PC-3 (cell line): ENCODE measurements around the gene IPCEF1. TPM values are rescaled to one million over a fixed set of nuclear protein-coding genes. Genes with fewer than 3 reads are reported as not detected.

ENCODE experiments used
- ATAC-seq: fragments of 200-7000 bp; cut with Tn5 transposase; 2 replicates; pipeline ENCODE4 v1.9.1; 2020; ENCODE audit warnings: mild to moderate bottlenecking, moderate library complexity
- BruUV-seq: library from RNA; stranded (reverse); fragments of 400-500 nt; replicated peaks from 2 replicates; lab custom pipeline; 2021; lab: Mats Ljungman, UMichigan
- CTCF ChIA-PET: fragments of 300-600 bp; sonication (Branson Sonifier 250); formaldehyde crosslinking; loops from one replicate; lab custom pipeline; 2022; ENCODE audit warnings: antibody characterized with exemption; lab: Charles Lee
- POLR2A ChIA-PET: fragments of 300-600 bp; sonication (Branson Sonifier 250); formaldehyde crosslinking; loops from one replicate; lab custom pipeline; 2022; ENCODE audit warnings: antibody characterized with exemption; ENCODE audit not compliant: unreplicated experiment; lab: Charles Lee
- DNase-seq: peaks from one replicate; pipeline ENCODE4 v3.0.0-alpha.2; 2015
- H2AFZ ChIP-seq: fragments of 300-600 bp; sonication (generic); 2 replicates; pipeline ENCODE4 v1.6.0; 2016; ENCODE audit warnings: antibody characterized with exemption, low read length
- H3F3A ChIP-seq: fragments of 300-600 bp; sonication (generic); one replicate; pipeline ENCODE4 v1.6.0; 2017; ENCODE audit warnings: antibody characterized with exemption, low read length, control low read depth, mild to moderate bottlenecking; ENCODE audit not compliant: unreplicated experiment
- H3K27ac ChIP-seq: fragments of 300-600 bp; sonication (generic); 2 replicates; pipeline ENCODE4 v1.5.1; 2016; ENCODE audit warnings: mild to moderate bottlenecking, low read length
- H3K27me3 ChIP-seq: fragments of 300-600 bp; sonication (generic); 2 replicates; pipeline ENCODE4 v1.6.1; 2016; ENCODE audit warnings: low read length, mixed read lengths
- H3K36me3 ChIP-seq: fragments of 300-600 bp; sonication (generic); 2 replicates; pipeline ENCODE4 v1.6.1; 2016; ENCODE audit warnings: low read depth, mixed run types, low read length, mixed read lengths
- H3K4me1 ChIP-seq: fragments of 300-600 bp; sonication (generic); 2 replicates; pipeline ENCODE4 v1.5.1; 2016; ENCODE audit warnings: low read length; ENCODE audit not compliant: insufficient read depth
- H3K4me2 ChIP-seq: fragments of 300-600 bp; sonication (generic); 2 replicates; pipeline ENCODE4 v1.6.0; 2016; ENCODE audit warnings: low read length
- H3K4me3 ChIP-seq: fragments of 300-600 bp; sonication (generic); 2 replicates; pipeline ENCODE4 v1.5.1; 2016; ENCODE audit warnings: mild to moderate bottlenecking, low read length, mixed read lengths
- H3K79me2 ChIP-seq: fragments of 300-600 bp; sonication (generic); 2 replicates; pipeline ENCODE4 v1.6.1; 2017; ENCODE audit warnings: low read length, mixed read lengths
- H3K9ac ChIP-seq: fragments of 300-600 bp; sonication (generic); 2 replicates; pipeline ENCODE4 v1.6.0; 2016; ENCODE audit warnings: mild to moderate bottlenecking, low read length
- H3K9me2 ChIP-seq: fragments of 300-600 bp; sonication (generic); replicated peaks from 2 replicates; pipeline ENCODE4 v1.6.1; 2016; ENCODE audit warnings: mixed run types, low read length, mixed read lengths
- H3K9me3 ChIP-seq: fragments of 300-600 bp; sonication (generic); 2 replicates; pipeline ENCODE4 v1.6.1; 2016; ENCODE audit warnings: low read length, mixed read lengths
- H4K20me1 ChIP-seq: fragments of 300-600 bp; sonication (generic); 2 replicates; pipeline ENCODE4 v1.6.1; 2016; ENCODE audit warnings: low read length, mixed read lengths
- CTCF ChIP-seq: fragments of 300-600 bp; sonication (generic); conservative IDR thresholded peaks from 2 replicates; pipeline ENCODE4 v1.5.1; 2017; ENCODE audit warnings: antibody characterized with exemption, low read depth, mild to moderate bottlenecking, low read length
- EZH2 ChIP-seq: fragments of 300-600 bp; sonication (generic); IDR thresholded peaks from one replicate; pipeline ENCODE4 v1.6.1; 2017; ENCODE audit warnings: antibody characterized with exemption, mild to moderate bottlenecking, low read length; ENCODE audit not compliant: unreplicated experiment
- EZH2phosphoT487 ChIP-seq: fragments of 300-600 bp; sonication (generic); IDR thresholded peaks from 2 replicates; pipeline ENCODE4 v1.6.1; 2018; ENCODE audit warnings: mild to moderate bottlenecking, antibody characterized with exemption, low read length, borderline replicate concordance
- intact Hi-C: fragments of 100-400 bp; cut with micrococcal nuclease; formaldehyde crosslinking; loops from 2 replicates; pipeline ENCODE4 v1.9.0; 2023
- total RNA-seq: library from RNA; depleted of rRNA; stranded (reverse); fragments of >200 nt; gene quantifications from 2 replicates; pipeline ENCODE4 v1.2.3, GENCODE V29; 2014

Gene IPCEF1
- total RNA-seq, 1 experiment from 2014 or later, result 0.29 TPM

GRCh38 chr6:154230393-154230792, 126.2 kb downstream of the IPCEF1 start:
- BruUV-seq, result no TSS peak
- Histone ChIP-seq H3K4me2 (no peak overlapping the region), H3K9ac (no peak overlapping the region), H3K9me3 (no peaks in the 10 kb centered on the region), H3K4me3 (no peak overlapping the region), H4K20me1 (no peaks in the 10 kb centered on the region), H3K79me2 (no peaks in the 10 kb centered on the region), H3K36me3 (no peaks in the 10 kb centered on the region), H3K27ac (no peak overlapping the region), H3K4me1 (no peaks in the 10 kb centered on the region), H3K9me2 (no peaks in the 10 kb centered on the region), H3F3A (no peaks in the 10 kb centered on the region), H3K27me3 (no peaks in the 10 kb centered on the region), H2AFZ (no peak overlapping the region)
- intact Hi-C loops, result no loop called here
- TF ChIP-seq EZH2, result no peak
- DNase-seq, result no peak
- no peak for ATAC-seq
- POLR2A ChIA-PET, result no interaction called here
- CTCF ChIA-PET, result no interaction called here

- no peak overlapping the region for H3K4me3 ChIP-seq
- TF ChIP-seq EZH2, result no peak
- no peak for TF ChIP-seq CTCF
- no peak for TF ChIP-seq EZH2phosphoT487
- H3K27me3 ChIP-seq, result no peaks in the 10 kb centered on the region
- CTCF ChIA-PET, result no interaction called here
- H3K9ac ChIP-seq, result no peak overlapping the region
- no peak overlapping the region for H3K27ac ChIP-seq
- H3K9me2 ChIP-seq, result no peaks in the 10 kb centered on the region
- H4K20me1 ChIP-seq, result no peaks in the 10 kb centered on the region
- no peak for ATAC-seq
- H3K4me1 ChIP-seq, result no peaks in the 10 kb centered on the region
- H3K9me3 ChIP-seq, result no peaks in the 10 kb centered on the region
- DNase-seq, result no peak
- no peaks in the 10 kb centered on the region for H3K79me2 ChIP-seq
- H3K36me3 ChIP-seq, result no peaks in the 10 kb centered on the region
- H2AFZ ChIP-seq, result no peak overlapping the region
- BruUV-seq, result no TSS peak
- intact Hi-C loops, result no loop called here
- POLR2A ChIA-PET, result no interaction called here
- H3K4me2 ChIP-seq, result no peak overlapping the region
- H3F3A ChIP-seq, result no peaks in the 10 kb centered on the region
Measured at GRCh38 chr6:154229786-154230185, 126.8 kb downstream of the IPCEF1 start.

- ATAC-seq (no peak), DNase-seq (no peak)
- intact Hi-C loops, result no loop called here
- no peak overlapping the region for H3K4me2 ChIP-seq
- H3K9ac ChIP-seq, result no peak overlapping the region
- no peak overlapping the region for H3K4me3 ChIP-seq
- no peaks in the 10 kb centered on the region for H3K79me2 ChIP-seq
- BruUV-seq, result no TSS peak
- H3K36me3 ChIP-seq, result no peaks in the 10 kb centered on the region
- no peaks in the 10 kb centered on the region for H3K9me2 ChIP-seq
- CTCF ChIA-PET, result no interaction called here
- H4K20me1 ChIP-seq, result no peaks in the 10 kb centered on the region
- no peaks in the 10 kb centered on the region for H3K27me3 ChIP-seq
- POLR2A ChIA-PET, result no interaction called here
- no peaks in the 10 kb centered on the region for H3K4me1 ChIP-seq
- H3F3A ChIP-seq, result no peaks in the 10 kb centered on the region
- no peaks in the 10 kb centered on the region for H3K9me3 ChIP-seq
- H3K27ac ChIP-seq, result no peak overlapping the region
- TF ChIP-seq EZH2phosphoT487 (no peak), CTCF (no peak), EZH2 (no peak)
- no peak overlapping the region for H2AFZ ChIP-seq
Measured at GRCh38 chr6:154228521-154228905, 128.1 kb downstream of the IPCEF1 start.
